DOHH2 (cell line): ENCODE results near the gene ARID3A.

Experiments
- H3F3A ChIP-seq: fragments of 200-600 bp; sonication (generic), shearing (Covaris generic); 2 replicates; pipeline ENCODE4 v1.6.0; 2016; ENCODE audit warnings: antibody characterized with exemption, mild to moderate bottlenecking; ENCODE audit not compliant: control insufficient read depth, insufficient read depth
- H3K27ac ChIP-seq: fragments of 200-600 bp; sonication (generic); 2 replicates; pipeline ENCODE4 v1.5.1; 2014; ENCODE audit warnings: low read depth, mild to moderate bottlenecking, low read length, moderate library complexity
- H3K27me3 ChIP-seq: fragments of 200-600 bp; sonication (generic); 2 replicates; pipeline ENCODE4 v1.6.1; 2014; ENCODE audit warnings: mild to moderate bottlenecking, low read length, mixed read lengths; ENCODE audit not compliant: control insufficient read depth
- H3K36me3 ChIP-seq: fragments of 200-600 bp; sonication (generic); 2 replicates; pipeline ENCODE4 v1.6.1; 2014; ENCODE audit warnings: mild to moderate bottlenecking, low read length, moderate library complexity, mixed read lengths; ENCODE audit not compliant: control insufficient read depth
- H3K4me1 ChIP-seq: fragments of 200-600 bp; sonication (generic); 2 replicates; pipeline ENCODE4 v1.6.1; 2014; ENCODE audit warnings: mild to moderate bottlenecking, low read length, mixed read lengths; ENCODE audit not compliant: control insufficient read depth
- H3K4me2 ChIP-seq: fragments of 200-600 bp; sonication (generic); 2 replicates; pipeline ENCODE4 v1.6.0; 2014; ENCODE audit warnings: mild to moderate bottlenecking, low read length, moderate library complexity
- H3K4me3 ChIP-seq: fragments of 200-600 bp; sonication (generic); 2 replicates; pipeline ENCODE4 v1.5.1; 2014; ENCODE audit warnings: mild to moderate bottlenecking, low read length, mixed read lengths
- H3K79me2 ChIP-seq: fragments of 200-600 bp; sonication (generic); 2 replicates; pipeline ENCODE4 v1.6.1; 2014; ENCODE audit warnings: mild to moderate bottlenecking, low read length, mixed read lengths; ENCODE audit not compliant: control insufficient read depth
- H3K9me2 ChIP-seq: fragments of 200-600 bp; sonication (generic); replicated peaks from 2 replicates; pipeline ENCODE4 v1.6.1; 2014; ENCODE audit warnings: mild to moderate bottlenecking, low read length, mixed read lengths; ENCODE audit not compliant: control insufficient read depth
- H3K9me3 ChIP-seq: fragments of 200-600 bp; sonication (generic); 2 replicates; pipeline ENCODE4 v1.6.1; 2014; ENCODE audit warnings: antibody characterized with exemption, low read length, mixed read lengths; ENCODE audit not compliant: control insufficient read depth, insufficient read depth
- H4K20me1 ChIP-seq: fragments of 200-600 bp; sonication (generic); 2 replicates; pipeline ENCODE4 v1.6.0; 2014; ENCODE audit warnings: low read depth, mild to moderate bottlenecking, antibody characterized with exemption, low read length, moderate library complexity; ENCODE audit not compliant: control insufficient read depth, insufficient read depth
- EZH2phosphoT487 ChIP-seq: fragments of 200-600 bp; sonication (generic); IDR thresholded peaks from 2 replicates; pipeline ENCODE4 v1.6.1; 2017; ENCODE audit warnings: borderline replicate concordance, mild to moderate bottlenecking, antibody characterized with exemption, low read length, moderate library complexity, mixed read lengths
- TF ChIP-seq, protein P1 (sequence below): fragments of 200-600 bp; sonication (generic); IDR thresholded peaks from one replicate; pipeline ENCODE4 v1.5.1; 2014; ENCODE audit warnings: antibody characterized with exemption, mild to moderate bottlenecking, low read depth, low read length; ENCODE audit not compliant: poor library complexity, severe bottlenecking

The ARID3A gene

DNA sequence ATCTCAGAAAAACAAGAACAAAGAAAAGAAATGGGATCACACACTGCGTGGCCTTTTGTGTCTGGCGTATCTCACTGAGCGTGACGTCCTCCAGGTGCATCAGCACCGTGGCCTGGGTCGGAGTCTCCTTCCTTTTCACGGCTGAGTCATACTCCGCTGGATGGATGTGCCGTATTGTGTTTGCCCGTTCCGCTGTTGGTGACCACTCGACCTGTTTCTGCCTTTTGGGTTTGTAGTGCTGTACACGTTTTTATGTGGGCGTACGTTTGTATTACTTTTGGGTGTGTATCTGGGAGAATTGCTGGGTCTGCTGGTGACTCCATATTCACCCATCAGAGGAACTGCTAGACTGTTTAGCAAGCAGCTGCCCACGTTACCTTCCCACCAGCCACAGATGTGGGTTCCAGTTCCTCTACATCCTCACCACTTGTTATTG, 11.4 kb downstream of the ARID3A start:
- H3K27ac ChIP-seq = no peak overlapping the region
- no peaks in the 10 kb centered on the region for H3K9me2 ChIP-seq
- no peaks in the 10 kb centered on the region for H3K9me3 ChIP-seq
- TF ChIP-seq EZH2phosphoT487 = no peak
- TF ChIP-seq, protein P1, sequence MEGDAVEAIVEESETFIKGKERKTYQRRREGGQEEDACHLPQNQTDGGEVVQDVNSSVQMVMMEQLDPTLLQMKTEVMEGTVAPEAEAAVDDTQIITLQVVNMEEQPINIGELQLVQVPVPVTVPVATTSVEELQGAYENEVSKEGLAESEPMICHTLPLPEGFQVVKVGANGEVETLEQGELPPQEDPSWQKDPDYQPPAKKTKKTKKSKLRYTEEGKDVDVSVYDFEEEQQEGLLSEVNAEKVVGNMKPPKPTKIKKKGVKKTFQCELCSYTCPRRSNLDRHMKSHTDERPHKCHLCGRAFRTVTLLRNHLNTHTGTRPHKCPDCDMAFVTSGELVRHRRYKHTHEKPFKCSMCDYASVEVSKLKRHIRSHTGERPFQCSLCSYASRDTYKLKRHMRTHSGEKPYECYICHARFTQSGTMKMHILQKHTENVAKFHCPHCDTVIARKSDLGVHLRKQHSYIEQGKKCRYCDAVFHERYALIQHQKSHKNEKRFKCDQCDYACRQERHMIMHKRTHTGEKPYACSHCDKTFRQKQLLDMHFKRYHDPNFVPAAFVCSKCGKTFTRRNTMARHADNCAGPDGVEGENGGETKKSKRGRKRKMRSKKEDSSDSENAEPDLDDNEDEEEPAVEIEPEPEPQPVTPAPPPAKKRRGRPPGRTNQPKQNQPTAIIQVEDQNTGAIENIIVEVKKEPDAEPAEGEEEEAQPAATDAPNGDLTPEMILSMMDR = no peak
- no peaks in the 10 kb centered on the region for H3K79me2 ChIP-seq
- H3K4me1 ChIP-seq = no peaks in the 10 kb centered on the region; the same call in 1 of the 2 replicates
- peaks cover 34% of the 10 kb centered on the region for H3K27me3 ChIP-seq
- no peak overlapping the region for H3K4me3 ChIP-seq
- no peaks in the 10 kb centered on the region for H3K36me3 ChIP-seq
- no peak overlapping the region for H3K4me2 ChIP-seq
- 0 out of 2 replicates have a peak, but pooled peaks cover under 1% of the 10 kb centered on the region for H4K20me1 ChIP-seq
- H3F3A ChIP-seq = no peaks in the 10 kb centered on the region

DNA sequence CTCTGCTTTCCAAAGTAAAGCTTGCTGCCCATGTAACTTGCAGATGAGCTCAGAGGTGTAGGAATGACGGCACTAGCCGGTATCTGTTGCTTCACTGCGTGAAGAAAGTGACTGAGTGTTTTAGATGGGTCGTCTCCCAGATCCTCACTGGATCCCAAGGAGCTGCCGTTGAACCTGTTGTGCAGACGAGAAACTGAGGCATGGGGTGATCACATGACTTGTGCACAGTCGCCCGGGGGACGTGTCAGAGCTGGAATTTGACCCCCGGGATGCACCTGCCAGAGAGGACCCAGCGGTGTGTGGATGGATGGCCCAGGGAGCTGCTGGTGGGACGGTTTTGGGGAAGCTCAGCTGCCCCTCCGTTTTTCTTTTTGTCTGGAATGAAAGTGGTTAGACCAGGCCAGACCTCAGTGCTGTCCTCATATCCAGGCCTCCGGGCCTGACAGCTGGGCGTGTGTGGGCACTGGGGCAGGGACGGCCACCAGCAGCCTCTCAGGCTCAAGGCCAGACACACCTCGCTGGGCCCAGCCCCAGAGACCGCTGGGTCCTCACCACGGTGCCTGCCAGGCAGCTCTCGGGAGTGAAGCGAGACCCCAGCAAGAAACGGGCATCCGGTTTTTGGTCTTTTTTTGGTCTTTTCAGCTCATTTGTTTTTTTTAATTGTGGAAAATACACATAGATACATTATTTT, 12.5 kb downstream of the ARID3A start:
- H3K79me2 ChIP-seq = no peaks in the 10 kb centered on the region
- no peaks in the 10 kb centered on the region for H3K9me2 ChIP-seq
- peaks cover 28% of the 10 kb centered on the region for H3K27me3 ChIP-seq
- no peak overlapping the region for H3K4me2 ChIP-seq
- TF ChIP-seq, protein P1 = no peak
- TF ChIP-seq EZH2phosphoT487 = no peak
- H3K4me3 ChIP-seq = no peak overlapping the region
- no peaks in the 10 kb centered on the region for H3F3A ChIP-seq
- no peaks in the 10 kb centered on the region for H3K9me3 ChIP-seq
- no peaks in the 10 kb centered on the region; the same call in 1 of the 2 replicates for H3K4me1 ChIP-seq
- H3K27ac ChIP-seq = no peak overlapping the region
- H4K20me1 ChIP-seq = no peaks in the 10 kb centered on the region
- H3K36me3 ChIP-seq = no peaks in the 10 kb centered on the region

DNA sequence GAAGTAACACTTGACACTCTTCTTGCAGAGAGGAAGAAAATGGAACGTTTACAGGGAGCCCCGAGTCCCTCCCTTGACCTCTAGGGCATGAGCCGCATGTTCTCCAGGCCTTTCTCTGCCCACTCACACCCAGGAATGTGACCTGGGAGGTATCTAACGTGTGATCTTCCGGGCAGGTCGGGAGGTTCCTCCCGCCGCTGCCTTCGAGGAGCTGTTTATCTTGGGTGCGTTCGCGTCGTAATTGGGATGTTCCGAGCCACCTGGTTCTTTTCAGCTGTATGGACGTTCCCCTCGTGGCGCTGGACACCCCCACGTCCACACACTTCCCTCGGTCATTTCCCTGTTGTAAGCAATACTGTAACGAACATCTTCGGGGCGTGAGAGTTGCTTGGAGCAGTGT, 13.6 kb downstream of the ARID3A start:
- no peaks in the 10 kb centered on the region for H3K9me3 ChIP-seq
- TF ChIP-seq, protein P1 = no peak
- no peak for TF ChIP-seq EZH2phosphoT487
- peaks cover 24% of the 10 kb centered on the region for H3K27me3 ChIP-seq
- H3K36me3 ChIP-seq = no peaks in the 10 kb centered on the region
- no peaks in the 10 kb centered on the region for H3K79me2 ChIP-seq
- H3K9me2 ChIP-seq = no peaks in the 10 kb centered on the region
- no peaks in the 10 kb centered on the region for H3F3A ChIP-seq
- H3K4me1 ChIP-seq = no peaks in the 10 kb centered on the region; the same call in 1 of the 2 replicates
- H3K4me3 ChIP-seq = no peak overlapping the region
- H4K20me1 ChIP-seq = no peaks in the 10 kb centered on the region
- H3K4me2 ChIP-seq = no peak overlapping the region
- H3K27ac ChIP-seq = no peak overlapping the region
